ENCODE data around the gene PLAAT5. TPM values are rescaled to one million over a fixed set of nuclear protein-coding genes. Genes with fewer than 3 reads are reported as not detected.

Gene PLAAT5
- polyA plus RNA-seq, 3 donors, result 0.07 to 0.62 TPM; not detected in 1

GRCh38 chr11:63504054-63504453 lies 13.1 kb upstream of the PLAAT5 start:
- Histone ChIP-seq H4K20me1 (ENCODE audit: insufficient read depth, low read length) (no peaks in the 10 kb centered on the region), H2AFZ (ENCODE audit: insufficient read depth, low read depth, low read length, poor library complexity, severe bottlenecking) (no peak overlapping the region), H3K36me3 (replicated peaks in 1 of 2; ENCODE audit: control insufficient read depth in 1 of 2, insufficient read depth in 2 of 2, low read length in 2 of 2) (peaks cover 1 to 8% of the 10 kb centered on the region in 2 donors), H3K79me2 (ENCODE audit: insufficient read depth, low read length) (peaks cover 22% of the 10 kb centered on the region), H3K4me2 (replicated peaks; ENCODE audit: extremely low read depth, low read length, poor library complexity, severe bottlenecking) (peak overlapping the region; percentile 87), H3K27me3 (ENCODE audit: control insufficient read depth in 2 of 2, insufficient read depth in 2 of 2, low read length in 2 of 2) (no peaks in the 10 kb centered on the region), H3K27ac (ENCODE audit: low read depth in 1 of 2, low read length in 2 of 2) (peak overlapping the region in 1 of 2 donors; percentile 79), H3K9ac (ENCODE audit: insufficient read depth, low read length, poor library complexity, severe bottlenecking) (no peak overlapping the region), H3K4me3 (replicated peaks in 1 of 3; ENCODE audit: low read depth in 2 of 3, low read length in 3 of 3) (peak overlapping the region in 1 of 3 experiments; percentile 79), H3K4me1 (ENCODE audit: control insufficient read depth in 1 of 2, insufficient read depth in 2 of 2, low read length in 2 of 2) (peaks cover 74% of the 10 kb centered on the region in 2 donors), H3K9me3 (replicated peaks in 1 of 2; ENCODE audit: control insufficient read depth in 1 of 2, insufficient read depth in 1 of 2, low read length in 2 of 2) (peaks cover 11 to 18% of the 10 kb centered on the region in 2 donors)
- H3K27me3 Mint-ChIP-seq (ENCODE audit: low read depth in 3 of 3), result peaks cover 0 to 2% (median 0%) of the 10 kb centered on the region in 3 donors
- peaks cover 11 to 26% (median 21%) of the 10 kb centered on the region in 7 donors for H3K9me3 Mint-ChIP-seq
- peak overlapping the region; percentile 88 to 98 (median 95) for H3K27ac Mint-ChIP-seq
- peak overlapping the region in 1 of 2 donors; percentile 53 for H3K4me3 Mint-ChIP-seq
- TF ChIP-seq CTCF (IDR thresholded peaks at IDR 0.05), result no peak
- 100% methylated on average over 1 of the region's 1 CpG for WGBS (ENCODE audit: insufficient coverage)
- H3K4me1 Mint-ChIP-seq, result peaks cover 71% of the 10 kb centered on the region
- intact Hi-C loops (cut with micrococcal nuclease), result loop anchor here (5.0 to 10.0 kb wide), 2 partner anchors 58 to 121 kb away; partner anchors contain the start of gene PLAAT2 (in 1 of the 2)
- peaks cover 11 to 17% of the 10 kb centered on the region in 2 donors for H3K36me3 Mint-ChIP-seq
- DNase-seq, result no peak

GRCh38 chr11:63503492-63503891 lies 12.5 kb upstream of the PLAAT5 start:
- intact Hi-C loops (cut with micrococcal nuclease), result loop anchor here (5.0 to 10.0 kb wide), 2 partner anchors 59 to 121 kb away; partner anchors contain the start of gene PLAAT2 (in 1 of the 2)
- 0% methylated on average over 3 of the region's 6 CpGs for WGBS (ENCODE audit: insufficient coverage)
- H3K9me3 Mint-ChIP-seq, result peaks cover 15 to 30% (median 25%) of the 10 kb centered on the region in 7 donors
- H3K36me3 Mint-ChIP-seq, result peaks cover 11 to 12% of the 10 kb centered on the region in 2 donors
- peaks cover 0 to 2% of the 10 kb centered on the region in 2 donors for H3K36me3 ChIP-seq (replicated peaks in 1 of 2; ENCODE audit: control insufficient read depth in 1 of 2, insufficient read depth in 2 of 2, low read length in 2 of 2)
- peaks cover 22% of the 10 kb centered on the region for H3K79me2 ChIP-seq (ENCODE audit: insufficient read depth, low read length)
- peak overlapping the region; percentile 54 to 82 for H3K4me3 Mint-ChIP-seq
- H3K9ac ChIP-seq (ENCODE audit: insufficient read depth, low read length, poor library complexity, severe bottlenecking), result peak overlapping the region; percentile 4
- peaks cover 69% of the 10 kb centered on the region in 2 donors for H3K4me1 ChIP-seq (ENCODE audit: control insufficient read depth in 1 of 2, insufficient read depth in 2 of 2, low read length in 2 of 2)
- H4K20me1 ChIP-seq (ENCODE audit: insufficient read depth, low read length), result no peaks in the 10 kb centered on the region
- H3K4me3 ChIP-seq (replicated peaks in 1 of 3; ENCODE audit: low read depth in 2 of 3, low read length in 3 of 3), result peak overlapping the region in 2 of 3 experiments; percentile 13 to 79
- no peak for TF ChIP-seq CTCF (IDR thresholded peaks at IDR 0.05)
- H2AFZ ChIP-seq (ENCODE audit: insufficient read depth, low read depth, low read length, poor library complexity, severe bottlenecking), result no peak overlapping the region
- peaks cover 12 to 18% of the 10 kb centered on the region in 2 donors for H3K9me3 ChIP-seq (replicated peaks in 1 of 2; ENCODE audit: control insufficient read depth in 1 of 2, insufficient read depth in 1 of 2, low read length in 2 of 2)
- peak overlapping the region; percentile 87 for H3K4me2 ChIP-seq (replicated peaks; ENCODE audit: extremely low read depth, low read length, poor library complexity, severe bottlenecking)
- peaks cover 67% of the 10 kb centered on the region for H3K4me1 Mint-ChIP-seq
- peak overlapping the region; percentile 88 to 98 (median 95) for H3K27ac Mint-ChIP-seq
- no peaks in the 10 kb centered on the region for H3K27me3 ChIP-seq (ENCODE audit: control insufficient read depth in 2 of 2, insufficient read depth in 2 of 2, low read length in 2 of 2)
- H3K27me3 Mint-ChIP-seq (ENCODE audit: low read depth in 3 of 3), result peaks cover 0 to 2% (median 0%) of the 10 kb centered on the region in 3 donors
- peak overlapping the region; percentile 50 to 79 for H3K27ac ChIP-seq (ENCODE audit: low read depth in 1 of 2, low read length in 2 of 2)
- peak; percentile 71 to 86 (median 78) for DNase-seq
